Activated CD8-positive, alpha-beta memory T cell treated with anti-CD3 and anti-CD28 coated beads, Interleukin-2, amount 10 ng/mL, durations not matched to agents 7 days and 5 days (primary cell): ENCODE results near the gene SHISA5. TPM values are rescaled to one million over a fixed set of nuclear protein-coding genes. Genes with fewer than 3 reads are reported as not detected.
"Not testable (repeated sequence)": the region's sequence is repeated elsewhere in the genome, so short reads cannot be mapped to it uniquely, and the experiment has no call there.

Source experiments
- ATAC-seq: fragments of 150-1000 bp; cut with Tn5 transposase; one replicate; pipeline ENCODE4 v1.10.0; 2021; ENCODE audit warnings: moderate library complexity
- CTCF ChIA-PET: fragments of 350-600 bp; sonication (Branson Sonifier 250); formaldehyde crosslinking; loops from one replicate; lab custom pipeline; 2021; ENCODE audit warnings: antibody characterized with exemption; lab: Charles Lee
- DNase-seq: peaks from one replicate; pipeline ENCODE4 v3.0.0-alpha.2; 2020
- H3K27ac Mint-ChIP-seq: one replicate; pipeline ENCODE4 v1.8.0; 2021; ENCODE audit warnings: mild to moderate bottlenecking, mixed read lengths
- H3K27me3 Mint-ChIP-seq: one replicate; pipeline ENCODE4 v1.8.0; 2021; ENCODE audit warnings: mixed read lengths
- H3K36me3 Mint-ChIP-seq: one replicate; pipeline ENCODE4 v1.8.0; 2021; ENCODE audit warnings: mild to moderate bottlenecking, mixed read lengths
- H3K4me1 Mint-ChIP-seq: one replicate; pipeline ENCODE4 v1.8.0; 2021; ENCODE audit warnings: mixed read lengths
- H3K4me3 Mint-ChIP-seq: one replicate; pipeline ENCODE4 v1.8.0; 2021; ENCODE audit warnings: mild to moderate bottlenecking, moderate library complexity, mixed read lengths
- H3K9me3 Mint-ChIP-seq: one replicate; pipeline ENCODE4 v1.8.0; 2022; ENCODE audit warnings: low read depth, mixed read lengths
- total RNA-seq, 2 experiments: library from RNA; stranded (reverse); gene quantifications; one replicate each; pipeline ENCODE4 v1.2.3, GENCODE V29; 2021

Gene SHISA5
- total RNA-seq, 2 experiments from 2014 or later, result 198 to 313 TPM

DNA sequence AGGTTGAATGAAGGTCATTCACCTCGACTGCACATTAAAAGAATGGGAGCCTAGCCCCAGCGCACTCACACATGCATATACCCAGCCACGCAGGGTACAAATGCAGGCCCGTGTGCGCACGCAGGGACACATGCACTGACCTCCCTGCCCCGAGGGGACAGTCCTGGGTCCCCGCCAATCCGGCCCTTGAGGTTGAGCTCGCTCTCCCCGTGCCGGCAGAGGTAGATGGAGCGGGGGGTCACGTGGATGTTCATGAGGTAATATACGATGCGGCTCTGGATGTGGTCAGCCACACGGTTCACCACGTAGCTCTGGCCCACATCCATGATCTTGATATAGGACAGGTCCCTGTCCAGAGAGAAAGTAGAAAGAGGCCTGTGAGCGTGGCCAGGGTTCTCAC is 32.1 kb upstream of the SHISA5 start:
- H3K9me3 Mint-ChIP-seq, result no peaks in the 10 kb centered on the region
- ATAC-seq, result no peak
- H3K27ac Mint-ChIP-seq, result no peak overlapping the region
- CTCF ChIA-PET, result interaction anchor here (1.1 to 1.8 kb wide), 3 partner anchors 12 to 135 kb away, joined by 3 to 5 read pairs (median 4); no protein-coding TSS in a partner anchor
- no peaks in the 10 kb centered on the region for H3K4me1 Mint-ChIP-seq
- H3K36me3 Mint-ChIP-seq, result peaks cover 37% of the 10 kb centered on the region
- no peak overlapping the region for H3K4me3 Mint-ChIP-seq
- no peak for DNase-seq
- no peaks in the 10 kb centered on the region for H3K27me3 Mint-ChIP-seq

DNA sequence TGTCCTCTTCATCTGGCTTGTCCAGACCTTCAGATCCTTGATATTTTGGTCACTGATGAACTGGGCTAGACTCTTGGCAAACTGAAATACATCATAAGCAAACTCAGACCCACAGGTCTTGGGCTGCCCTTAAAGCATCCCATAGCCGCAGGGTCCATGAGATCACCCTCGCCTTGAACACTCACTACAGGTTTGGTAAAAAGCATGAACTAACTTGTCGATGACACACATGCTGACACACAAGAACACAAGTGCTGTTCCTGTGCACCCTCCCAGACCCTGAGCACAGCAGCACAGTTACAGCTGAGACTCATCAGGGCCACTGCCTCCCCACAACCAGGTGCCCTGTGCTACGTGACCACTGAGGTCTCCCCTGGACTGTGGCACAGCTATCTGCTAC is 31.6 kb upstream of the SHISA5 start:
- no peak for DNase-seq
- Mint-ChIP-seq H3K4me1 (no peaks in the 10 kb centered on the region), H3K9me3 (no peaks in the 10 kb centered on the region), H3K4me3 (no peak overlapping the region), H3K36me3 (peaks cover 37% of the 10 kb centered on the region), H3K27me3 (no peaks in the 10 kb centered on the region), H3K27ac (no peak overlapping the region)
- no peak for ATAC-seq
- CTCF ChIA-PET, result interaction anchor here (1.3 kb wide), 1 partner anchor 135 kb away, joined by 4 read pairs; no protein-coding TSS in a partner anchor

DNA sequence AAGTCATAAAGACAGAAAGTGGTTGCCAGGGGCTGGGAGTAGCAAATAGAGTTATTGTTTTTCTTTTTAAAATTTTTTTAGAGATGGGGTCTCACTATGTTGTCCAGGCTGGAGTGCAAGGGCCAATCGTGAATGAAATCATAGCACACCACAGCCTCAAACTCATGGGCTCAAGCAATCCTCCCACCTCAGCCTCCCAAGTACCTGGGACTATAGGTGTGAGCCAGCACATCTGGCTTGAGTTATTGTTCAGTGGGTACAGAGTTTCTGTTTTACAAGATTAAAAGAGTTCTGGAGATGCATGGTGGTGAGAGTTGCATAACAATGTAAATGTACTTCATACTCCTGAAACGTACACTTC is 29.0 kb upstream of the SHISA5 start:
- no peak for ATAC-seq
- Mint-ChIP-seq H3K36me3 (peaks cover 40% of the 10 kb centered on the region), H3K27ac (no peak overlapping the region), H3K27me3 (no peaks in the 10 kb centered on the region), H3K9me3 (no peaks in the 10 kb centered on the region), H3K4me1 (no peaks in the 10 kb centered on the region), H3K4me3 (no peak overlapping the region)
- DNase-seq, result no peak
- CTCF ChIA-PET, result interaction anchor here (0.7 to 2.1 kb wide), 4 partner anchors 16 to 387 kb away, joined by 3 to 7 read pairs (median 3); no protein-coding TSS in a partner anchor

DNA sequence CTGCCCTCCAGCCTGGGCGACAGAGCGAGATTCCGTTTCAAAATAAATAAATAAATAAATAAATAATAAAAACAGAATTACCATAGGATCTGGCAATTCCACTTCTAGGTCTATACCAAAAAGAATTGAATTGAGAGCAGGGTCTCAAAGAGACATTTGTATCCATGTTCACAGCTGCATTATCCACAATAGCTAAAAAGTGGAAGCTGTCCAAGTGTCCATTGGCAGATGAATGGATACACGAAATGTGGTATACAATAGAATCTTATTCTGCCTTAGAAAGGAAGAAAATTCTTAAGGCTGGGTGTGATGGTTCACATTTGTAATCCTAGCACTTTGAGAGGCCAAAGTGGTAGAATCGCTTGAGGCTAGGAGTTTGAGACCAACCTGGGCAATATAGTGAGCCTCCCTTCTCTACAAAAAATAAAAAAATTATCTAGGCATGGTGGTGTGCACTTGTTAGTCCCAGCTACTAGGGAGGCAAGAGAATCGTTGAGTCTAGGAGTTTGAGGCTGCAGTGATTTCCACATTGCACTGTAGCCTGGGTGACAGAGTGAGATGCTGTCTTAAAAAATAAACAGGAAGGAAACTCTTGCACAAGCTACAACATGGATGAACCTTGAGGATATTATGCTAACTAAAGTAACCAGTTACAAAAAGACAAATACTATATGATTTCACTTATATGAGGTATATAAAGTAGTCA is 28.4 kb upstream of the SHISA5 start:
- CTCF ChIA-PET, result interaction anchor here (0.7 to 2.1 kb wide), 5 partner anchors 17 to 388 kb away, joined by 3 to 7 read pairs (median 3); no protein-coding TSS in a partner anchor
- DNase-seq (no peak), ATAC-seq (no peak)
- no peaks in the 10 kb centered on the region for H3K9me3 Mint-ChIP-seq
- H3K4me1 Mint-ChIP-seq, result no peaks in the 10 kb centered on the region
- H3K27ac Mint-ChIP-seq, result no peak overlapping the region
- H3K4me3 Mint-ChIP-seq, result no peak overlapping the region
- no peaks in the 10 kb centered on the region for H3K27me3 Mint-ChIP-seq
- peaks cover 44% of the 10 kb centered on the region for H3K36me3 Mint-ChIP-seq

DNA sequence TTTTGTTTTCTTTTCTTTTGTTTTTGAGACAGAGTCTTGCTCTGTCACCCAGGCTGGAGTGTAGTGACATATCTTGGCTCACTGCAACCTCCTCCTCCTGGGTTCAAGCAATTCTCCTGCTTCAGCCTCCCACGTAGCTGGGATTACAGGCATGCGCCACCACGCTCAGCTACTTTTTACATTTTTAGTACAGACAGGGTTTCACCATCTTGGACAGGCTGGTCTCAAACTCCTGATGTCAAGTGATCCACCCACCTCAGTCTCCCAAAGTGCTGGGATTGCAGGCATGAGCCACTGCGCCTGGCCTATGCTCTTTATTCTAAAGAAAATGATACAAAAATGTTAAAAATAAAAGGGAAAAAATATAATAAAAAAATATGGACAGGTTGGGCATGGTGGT is 26.7 kb upstream of the SHISA5 start:
- H3K4me3 Mint-ChIP-seq, DNase-seq: not testable (repeated sequence)
- CTCF ChIA-PET, result interaction anchor here (0.8 to 2.0 kb wide), 5 partner anchors 14 to 130 kb away, joined by 3 to 9 read pairs (median 4); no protein-coding TSS in a partner anchor

DNA sequence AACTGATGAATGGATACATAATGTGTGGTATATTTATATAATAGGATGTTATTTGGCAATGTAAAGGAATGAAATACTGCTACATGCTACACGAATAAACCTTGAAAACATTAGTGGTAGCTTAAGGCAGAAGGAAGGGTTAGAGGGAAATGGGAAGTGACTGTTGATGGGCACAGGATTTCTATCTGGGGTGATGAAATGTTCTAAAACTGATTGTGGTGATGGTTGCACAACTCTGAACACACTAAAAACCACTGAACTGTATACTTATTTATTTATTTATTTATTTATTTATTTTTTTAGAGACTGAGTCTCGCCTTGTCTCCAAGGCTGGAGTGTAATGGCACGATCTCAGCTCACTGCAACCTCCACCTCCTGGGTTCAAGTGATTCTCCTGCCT is 24.8 kb upstream of the SHISA5 start:
- H3K27me3 Mint-ChIP-seq, result no peaks in the 10 kb centered on the region
- H3K4me1 Mint-ChIP-seq, result no peaks in the 10 kb centered on the region
- no peak overlapping the region for H3K4me3 Mint-ChIP-seq
- ATAC-seq (no peak), DNase-seq (no peak)
- H3K9me3 Mint-ChIP-seq, result no peaks in the 10 kb centered on the region
- no peak overlapping the region for H3K27ac Mint-ChIP-seq
- CTCF ChIA-PET, result interaction anchor here (0.7 to 2.0 kb wide), 3 partner anchors 21 to 128 kb away, joined by 3 to 9 read pairs (median 5); no protein-coding TSS in a partner anchor
- peaks cover 34% of the 10 kb centered on the region for H3K36me3 Mint-ChIP-seq

More for the DNA sequence above, 26.7 kb upstream of the SHISA5 start:
- not testable (repeated sequence) for H3K9me3 Mint-ChIP-seq, ATAC-seq, H3K27ac Mint-ChIP-seq, H3K27me3 Mint-ChIP-seq, H3K4me1 Mint-ChIP-seq
- peaks cover 44% of the 10 kb centered on the region for H3K36me3 Mint-ChIP-seq

DNA sequence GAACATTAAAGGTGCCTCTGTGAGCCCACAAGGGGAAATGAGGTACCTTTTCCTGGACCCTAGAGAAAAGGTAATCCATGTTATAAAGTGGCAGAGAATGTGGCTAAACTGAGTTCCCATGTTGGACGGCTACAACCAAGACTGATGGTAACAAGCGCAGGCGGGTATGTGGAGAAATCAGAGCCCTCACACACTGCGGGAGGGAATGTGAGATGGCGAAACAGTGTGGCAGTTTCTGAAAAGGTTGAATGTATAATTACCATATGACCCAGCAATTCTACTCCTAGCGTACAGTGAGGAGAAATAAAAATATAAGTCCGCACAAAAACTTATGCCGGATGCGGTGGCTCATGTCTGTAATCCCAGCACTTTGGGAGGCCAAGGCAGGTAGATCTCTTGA is 24.1 kb upstream of the SHISA5 start:
- Mint-ChIP-seq H3K9me3 (no peaks in the 10 kb centered on the region), H3K27ac (no peak overlapping the region), H3K4me3 (no peak overlapping the region), H3K4me1 (no peaks in the 10 kb centered on the region), H3K27me3 (no peaks in the 10 kb centered on the region), H3K36me3 (peaks cover 34% of the 10 kb centered on the region)
- DNase-seq, result no peak
- CTCF ChIA-PET, result no interaction called here
- ATAC-seq, result no peak

DNA sequence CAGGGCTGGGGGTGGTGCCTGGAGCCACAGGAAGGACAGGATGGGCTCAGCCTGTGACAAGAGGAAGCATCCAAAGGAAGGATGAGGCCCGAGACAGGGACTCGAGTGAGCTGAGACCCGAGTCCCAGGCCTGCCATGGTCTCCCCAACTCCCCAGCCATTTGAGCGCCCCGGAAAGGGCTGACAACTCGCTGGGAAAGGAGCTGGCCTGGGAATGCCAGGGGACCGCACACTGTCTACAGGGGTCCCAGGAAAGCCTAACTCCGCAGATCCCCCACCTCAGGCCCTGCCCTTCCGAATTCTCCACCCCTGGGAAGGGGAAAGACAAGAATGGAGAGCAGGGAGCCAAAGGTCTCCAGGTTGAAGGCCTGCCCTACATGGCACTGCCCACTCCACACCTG is 21.0 kb upstream of the SHISA5 start:
- ATAC-seq, result no peak
- Mint-ChIP-seq H3K36me3 (peaks cover 24% of the 10 kb centered on the region), H3K9me3 (no peaks in the 10 kb centered on the region), H3K4me1 (peaks cover under 1% of the 10 kb centered on the region), H3K27ac (no peak overlapping the region), H3K4me3 (no peak overlapping the region), H3K27me3 (no peaks in the 10 kb centered on the region)
- no peak for DNase-seq
- CTCF ChIA-PET, result interaction anchor here (0.8 to 1.6 kb wide), 4 partner anchors 17 to 89 kb away, joined by 3 to 7 read pairs (median 4); partner anchors contain the start of gene PFKFB4

DNA sequence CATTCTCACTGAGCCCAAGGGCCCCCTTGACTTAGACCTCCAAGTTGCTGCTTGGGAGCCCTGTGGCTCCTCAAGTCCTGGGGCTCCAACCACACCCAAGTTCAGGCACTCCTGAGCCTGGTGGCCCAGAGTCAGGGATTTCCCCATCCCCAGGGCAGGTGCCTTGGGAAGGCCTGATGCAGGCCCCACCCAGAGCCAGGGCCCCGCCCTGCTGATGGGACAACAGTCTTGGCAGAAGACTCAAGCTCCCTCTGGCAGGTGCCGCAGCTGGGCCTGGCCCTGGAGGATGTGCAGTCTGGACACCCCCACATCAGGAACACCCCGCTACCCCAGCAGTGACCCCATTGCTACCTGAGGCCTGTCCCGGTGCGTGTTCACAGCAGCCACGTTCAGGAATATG is 17.7 kb upstream of the SHISA5 start:
- ATAC-seq (no peak), DNase-seq (no peak)
- peaks cover 30% of the 10 kb centered on the region for H3K4me1 Mint-ChIP-seq
- peaks cover 7% of the 10 kb centered on the region for H3K36me3 Mint-ChIP-seq
- H3K27ac Mint-ChIP-seq, result no peak overlapping the region
- no peak overlapping the region for H3K4me3 Mint-ChIP-seq
- CTCF ChIA-PET, result no interaction called here
- H3K27me3 Mint-ChIP-seq, result no peaks in the 10 kb centered on the region
- H3K9me3 Mint-ChIP-seq, result no peaks in the 10 kb centered on the region

DNA sequence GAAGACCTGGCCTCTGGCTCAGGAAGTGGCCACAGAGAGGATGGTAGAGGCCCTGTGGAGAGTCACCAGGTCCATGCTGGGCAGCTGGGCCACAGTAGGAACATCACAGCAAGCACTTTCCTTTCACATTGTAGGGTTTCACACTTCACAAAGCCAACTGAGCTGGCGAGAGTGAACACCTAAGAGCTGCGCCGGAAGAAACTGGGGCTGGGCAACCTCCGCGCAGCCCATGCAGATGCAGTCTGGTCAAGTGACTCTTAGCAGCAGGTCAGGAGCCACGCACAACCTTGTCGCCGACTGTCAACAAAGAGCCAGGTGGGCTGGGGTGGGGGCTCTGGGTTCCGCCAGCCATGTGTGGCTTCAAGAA is 15.3 kb upstream of the SHISA5 start:
- Mint-ChIP-seq H3K4me1 (peaks cover 52% of the 10 kb centered on the region), H3K9me3 (no peaks in the 10 kb centered on the region), H3K36me3 (peaks cover 4% of the 10 kb centered on the region), H3K27me3 (no peaks in the 10 kb centered on the region), H3K4me3 (no peak overlapping the region), H3K27ac (peak overlapping the region; percentile 66)
- no peak for DNase-seq
- no peak for ATAC-seq
- CTCF ChIA-PET, result interaction anchor here (1.0 to 2.1 kb wide), 3 partner anchors 10 to 83 kb away, joined by 3 to 7 read pairs (median 5); no protein-coding TSS in a partner anchor

DNA sequence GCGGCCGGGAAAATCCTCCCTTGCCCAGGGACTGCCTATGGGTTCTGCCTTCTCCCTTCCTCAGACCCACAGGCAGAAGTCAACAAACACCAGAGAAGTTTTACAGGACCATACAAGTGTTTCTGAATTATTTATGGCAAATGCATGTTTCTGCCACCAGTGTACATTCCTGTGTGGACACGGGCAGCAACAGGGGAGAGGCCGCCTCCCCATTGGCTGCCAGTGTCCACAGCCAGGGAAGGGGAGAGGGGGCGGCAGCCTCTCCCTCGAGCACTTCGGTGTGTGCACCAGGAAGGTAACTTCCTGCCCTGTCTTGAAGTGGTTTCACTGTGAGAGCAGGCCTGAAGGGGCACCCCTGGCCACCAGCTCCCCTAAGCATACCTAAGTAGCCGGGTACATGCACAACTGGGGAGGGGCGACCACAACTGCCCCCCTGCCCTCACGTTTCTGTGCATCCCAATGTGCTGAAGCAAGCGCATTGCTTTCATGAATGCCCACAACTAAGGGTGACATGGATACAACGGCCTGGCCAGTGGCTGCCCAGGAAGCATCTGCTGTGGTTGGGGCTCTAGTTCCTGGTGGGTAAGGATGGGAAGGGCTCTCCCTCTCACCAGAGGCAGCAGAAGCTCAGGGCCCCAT is 14.8 kb upstream of the SHISA5 start:
- H3K4me1 Mint-ChIP-seq, result peaks cover 57% of the 10 kb centered on the region
- DNase-seq (no peak), ATAC-seq (peak; percentile 23)
- CTCF ChIA-PET, result interaction anchor here (1.0 to 2.1 kb wide), 3 partner anchors 9 to 83 kb away, joined by 3 to 7 read pairs (median 5); no protein-coding TSS in a partner anchor
- H3K4me3 Mint-ChIP-seq, result no peak overlapping the region
- H3K27ac Mint-ChIP-seq, result peak overlapping the region; percentile 66
- H3K36me3 Mint-ChIP-seq, result peaks cover 4% of the 10 kb centered on the region
- H3K27me3 Mint-ChIP-seq, result no peaks in the 10 kb centered on the region
- H3K9me3 Mint-ChIP-seq, result no peaks in the 10 kb centered on the region

DNA sequence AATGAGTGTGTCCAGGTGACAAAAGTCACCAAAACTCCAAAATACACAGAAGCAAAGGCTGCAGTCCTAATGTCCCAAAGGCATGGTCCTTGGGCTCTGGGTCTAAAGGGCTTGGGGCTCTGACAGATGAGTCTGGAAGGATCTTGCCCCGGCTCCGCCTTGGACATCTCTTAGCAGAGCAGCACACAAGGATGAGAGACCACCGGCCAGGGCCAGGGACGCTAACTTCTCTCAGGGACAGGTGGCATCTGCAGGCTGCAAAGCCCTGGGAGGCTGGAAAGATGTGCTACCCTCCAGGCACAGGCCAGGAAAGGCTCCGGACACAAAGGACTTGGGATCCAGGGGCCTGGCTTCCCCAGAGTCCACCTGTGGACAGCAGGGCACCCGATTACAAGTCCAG is 14.1 kb upstream of the SHISA5 start:
- CTCF ChIA-PET, result no interaction called here
- Mint-ChIP-seq H3K4me3 (no peak overlapping the region), H3K36me3 (peaks cover 2% of the 10 kb centered on the region), H3K4me1 (peaks cover 58% of the 10 kb centered on the region), H3K27ac (peak overlapping the region; percentile 57), H3K9me3 (no peaks in the 10 kb centered on the region), H3K27me3 (no peaks in the 10 kb centered on the region)
- DNase-seq (no peak), ATAC-seq (no peak)

DNA sequence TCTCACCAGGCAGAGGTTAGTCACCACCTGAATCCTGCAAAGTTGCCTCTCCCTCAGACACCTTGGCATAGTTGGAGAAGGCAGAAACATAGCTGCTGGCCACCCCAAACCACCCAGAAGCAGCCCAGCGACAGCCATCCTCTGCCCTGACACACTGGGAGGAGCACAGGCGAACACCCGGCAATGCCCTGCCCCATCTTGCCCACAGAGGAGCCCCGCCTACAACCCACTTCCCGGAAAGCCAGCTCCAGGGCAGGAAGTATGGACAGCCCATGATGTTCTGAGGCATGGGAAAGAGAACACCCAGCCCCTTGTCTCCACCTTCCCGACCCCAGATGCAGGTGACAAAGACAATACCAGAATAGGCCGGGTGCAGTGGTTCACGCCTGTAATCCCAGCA is 12.6 kb upstream of the SHISA5 start:
- peak; percentile 24 for ATAC-seq
- H3K27ac Mint-ChIP-seq, result peak overlapping the region; percentile 54
- DNase-seq, result peak; percentile 64

More for the DNA sequence above, 12.6 kb upstream of the SHISA5 start:
- Mint-ChIP-seq H3K36me3 (peaks cover 2% of the 10 kb centered on the region), H3K9me3 (no peaks in the 10 kb centered on the region), H3K4me1 (peaks cover 58% of the 10 kb centered on the region), H3K4me3 (no peak overlapping the region), H3K27me3 (no peaks in the 10 kb centered on the region)
- CTCF ChIA-PET, result interaction anchor here (1.2 to 2.5 kb wide), 5 partner anchors 9 to 322 kb away, joined by 3 to 12 read pairs (median 6); partner anchors contain the start of gene SHISA5
